CD1c-positive myeloid dendritic cell (primary cell): ENCODE data around the gene MBOAT1.
"Not testable (repeated sequence)": the region's sequence is repeated elsewhere in the genome, so short reads cannot be mapped to it uniquely, and the experiment has no call there.

Source experiments
- DNase-seq: peaks from one replicate; pipeline ENCODE4 v3.0.0-alpha.2; 2016; ENCODE audit errors: extremely low spot score

Gene MBOAT1, protein sequence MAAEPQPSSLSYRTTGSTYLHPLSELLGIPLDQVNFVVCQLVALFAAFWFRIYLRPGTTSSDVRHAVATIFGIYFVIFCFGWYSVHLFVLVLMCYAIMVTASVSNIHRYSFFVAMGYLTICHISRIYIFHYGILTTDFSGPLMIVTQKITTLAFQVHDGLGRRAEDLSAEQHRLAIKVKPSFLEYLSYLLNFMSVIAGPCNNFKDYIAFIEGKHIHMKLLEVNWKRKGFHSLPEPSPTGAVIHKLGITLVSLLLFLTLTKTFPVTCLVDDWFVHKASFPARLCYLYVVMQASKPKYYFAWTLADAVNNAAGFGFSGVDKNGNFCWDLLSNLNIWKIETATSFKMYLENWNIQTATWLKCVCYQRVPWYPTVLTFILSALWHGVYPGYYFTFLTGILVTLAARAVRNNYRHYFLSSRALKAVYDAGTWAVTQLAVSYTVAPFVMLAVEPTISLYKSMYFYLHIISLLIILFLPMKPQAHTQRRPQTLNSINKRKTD

GRCh38 chr6:20212392-20213111 is at the start of gene MBOAT1:
Gene MBOAT1, minus strand, starts transcription at chr6:20212469. Its CDS starts 235 bp downstream, at chr6:20212234.
- DNase-seq = peak; percentile 89

DNA sequence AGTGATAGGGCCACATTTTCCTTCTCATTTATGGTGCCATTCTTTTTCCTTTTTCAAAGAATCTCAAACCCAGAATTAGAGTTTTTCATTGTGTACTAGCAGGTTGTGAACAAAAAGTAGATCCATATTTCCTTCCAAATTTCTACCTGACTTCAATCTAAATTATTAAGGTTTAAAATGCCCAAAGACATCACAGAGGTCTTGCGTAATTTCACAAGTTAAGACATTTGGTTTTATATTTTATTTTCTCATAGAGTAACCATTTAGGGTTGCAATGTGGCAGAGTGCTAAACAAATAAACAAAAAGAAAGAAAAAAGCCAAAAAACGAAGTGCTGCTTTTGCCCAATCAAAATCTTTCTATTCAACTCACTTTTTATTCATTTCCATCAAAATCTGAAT is 49.4 kb upstream of the MBOAT1 start:
- DNase-seq = no peak

DNA sequence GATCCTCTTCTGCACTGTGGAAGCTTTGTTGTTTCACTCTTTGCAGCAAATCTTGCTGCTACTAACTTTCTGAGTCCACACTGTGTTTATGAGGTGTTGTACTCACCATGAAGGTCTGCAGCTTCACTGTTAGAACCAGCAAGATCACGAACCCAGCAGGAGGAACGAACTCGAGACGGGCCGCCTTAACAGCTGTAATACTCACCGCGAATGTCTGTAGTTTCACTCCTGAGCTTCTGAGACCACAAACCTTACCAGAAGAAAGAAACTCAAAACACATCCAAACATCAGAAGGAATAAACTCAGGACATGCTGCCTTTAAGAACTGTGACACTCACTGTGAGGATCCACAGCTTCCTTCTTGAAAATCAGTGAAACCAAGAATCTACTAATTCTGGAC is 48.1 kb upstream of the MBOAT1 start:
- DNase-seq = no peak

DNA sequence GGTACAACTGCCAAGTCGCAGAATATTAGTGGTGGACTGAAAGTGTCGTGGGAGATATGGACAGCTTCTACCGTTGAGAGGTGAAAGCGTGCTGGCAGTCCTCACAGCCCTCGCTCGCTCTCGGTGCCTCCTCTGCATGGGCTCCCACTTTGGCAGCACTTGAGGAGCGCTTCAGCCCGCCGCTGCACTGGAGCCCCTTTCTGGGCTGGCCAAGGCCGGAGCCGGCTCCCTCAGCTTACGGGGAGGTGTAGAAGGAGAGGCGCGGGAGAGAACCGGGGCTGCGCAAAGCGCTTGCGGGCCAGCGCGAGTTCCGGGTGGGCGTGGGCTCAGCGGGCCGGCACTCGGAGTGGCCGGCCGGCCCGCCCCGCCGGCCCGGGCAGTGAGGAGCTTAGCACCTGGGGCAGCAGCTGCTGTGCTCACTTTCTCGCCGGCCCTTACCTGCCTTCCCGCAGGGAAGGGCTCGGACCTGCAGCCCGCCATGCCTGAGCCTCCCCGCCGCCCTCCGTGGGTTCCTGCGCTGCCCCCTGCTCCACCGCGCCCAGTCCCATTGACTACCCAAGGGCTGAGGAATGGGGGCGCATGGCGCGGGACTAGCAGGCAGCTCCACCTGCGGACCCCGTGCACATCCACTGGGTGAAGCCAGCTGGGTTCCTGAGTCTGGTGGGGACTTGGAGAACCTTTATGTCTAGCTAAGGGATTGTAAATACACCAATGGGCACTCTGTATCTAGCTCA is 47.2 kb upstream of the MBOAT1 start:
- no peak for DNase-seq

- DNase-seq = no peak
Measured at GRCh38 chr6:20255428-20255827, 43.2 kb upstream of the MBOAT1 start.

GRCh38 chr6:20254295-20254694 is 42.0 kb upstream of the MBOAT1 start:
- no peak for DNase-seq

DNA sequence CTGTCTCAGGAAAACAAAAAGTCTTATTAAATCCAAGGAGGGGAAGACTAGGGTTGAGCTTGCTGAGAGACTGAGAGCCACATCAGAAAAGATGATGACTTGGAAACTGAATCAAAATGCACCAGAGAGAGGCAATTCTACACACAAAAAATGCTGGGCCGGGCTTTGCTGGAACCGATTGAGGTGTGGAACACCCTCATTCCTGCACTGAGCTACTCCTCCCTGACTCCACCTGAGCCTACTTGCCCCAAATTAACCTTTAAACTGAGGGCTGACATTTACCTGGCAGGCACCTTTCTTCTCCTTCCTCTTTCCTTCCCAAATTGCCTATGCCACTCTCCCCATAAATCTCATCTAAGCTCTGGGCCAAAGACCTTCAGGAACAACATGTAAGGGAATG is 40.8 kb upstream of the MBOAT1 start:
- DNase-seq = no peak

DNA sequence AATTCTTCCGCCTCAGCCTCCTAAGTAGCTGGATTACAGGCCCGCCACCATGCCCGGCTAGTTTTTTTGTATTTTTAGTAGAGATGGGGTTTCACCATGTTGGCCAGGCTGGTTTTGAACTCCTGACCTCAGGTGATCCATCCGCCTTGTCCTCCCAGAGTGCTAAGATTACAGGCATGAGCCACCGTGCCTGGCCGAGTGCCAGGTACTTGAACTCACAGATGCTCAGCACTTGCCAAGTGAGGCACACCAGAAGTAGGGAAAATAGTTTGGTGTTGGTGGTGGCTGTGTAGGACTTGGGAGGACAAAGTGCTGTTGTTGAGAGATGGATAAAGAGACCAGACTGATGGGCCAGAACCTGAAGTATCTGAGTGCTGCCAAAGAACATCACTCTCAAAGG is 40.0 kb upstream of the MBOAT1 start:
- no peak for DNase-seq

DNA sequence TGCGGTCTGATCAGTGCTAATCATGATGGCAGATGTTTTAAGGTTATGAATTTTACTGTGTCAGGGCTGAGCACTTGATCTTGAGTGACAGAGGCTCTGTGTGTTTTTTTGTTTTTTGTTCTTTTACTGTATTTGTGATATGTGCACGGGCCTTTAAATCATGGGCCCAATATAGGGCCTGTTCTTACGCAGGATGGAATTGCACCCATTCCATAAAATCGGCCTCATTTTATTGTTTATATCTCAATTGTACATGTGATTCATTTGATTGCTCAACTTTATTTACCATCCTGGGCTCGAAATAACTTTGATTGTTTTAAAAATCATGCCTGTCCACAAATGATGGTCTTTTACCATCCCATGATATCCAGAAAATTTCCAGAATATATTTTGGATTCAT is 39.3 kb upstream of the MBOAT1 start:
- DNase-seq = no peak

GRCh38 chr6:20246125-20246524 is 33.9 kb upstream of the MBOAT1 start:
- no peak for DNase-seq

DNA sequence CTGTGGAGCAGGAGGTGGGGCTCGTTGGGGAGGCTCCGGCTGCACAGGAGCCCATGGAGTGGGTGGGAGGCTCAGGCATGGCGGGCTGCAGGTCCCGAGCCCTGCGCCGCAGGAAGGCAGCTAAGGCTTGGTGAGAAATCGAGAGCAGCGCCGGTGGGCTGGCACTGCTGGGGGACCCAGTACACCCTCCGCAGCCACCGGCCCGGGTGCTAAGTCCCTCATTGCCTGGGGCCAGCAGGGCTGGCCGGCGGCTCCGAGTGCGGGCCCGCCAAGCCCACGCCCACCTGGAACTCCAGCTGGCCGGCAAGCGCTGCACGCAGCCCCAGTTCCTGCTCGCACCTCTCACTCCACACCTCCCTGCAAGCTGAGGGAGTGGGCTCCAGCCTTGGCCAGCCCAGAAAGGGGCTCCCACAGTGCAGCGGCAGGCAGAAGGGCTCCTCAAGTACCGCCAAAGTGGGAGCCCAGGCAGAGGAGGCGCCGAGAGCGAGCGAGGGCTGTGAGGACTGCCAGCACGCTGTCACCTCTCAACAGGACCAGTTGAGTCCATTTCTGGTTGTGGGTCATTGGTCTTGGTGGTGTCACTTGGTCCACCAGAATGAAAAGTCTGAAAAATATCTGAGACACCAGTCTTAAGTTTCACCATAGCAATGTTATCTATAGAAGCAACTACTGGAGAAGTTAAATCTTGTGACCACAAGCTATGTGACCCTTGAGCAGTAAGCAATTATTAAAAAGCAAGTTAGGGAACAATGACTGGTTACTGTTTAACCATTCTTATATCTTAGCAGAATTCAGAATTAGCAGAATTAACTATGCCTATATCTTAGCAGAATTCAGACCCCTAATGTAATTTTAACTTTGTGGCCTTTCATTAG is 32.8 kb upstream of the MBOAT1 start:
- not testable (repeated sequence) for DNase-seq

GRCh38 chr6:20243288-20243687 is 31.0 kb upstream of the MBOAT1 start:
- DNase-seq = no peak

DNA sequence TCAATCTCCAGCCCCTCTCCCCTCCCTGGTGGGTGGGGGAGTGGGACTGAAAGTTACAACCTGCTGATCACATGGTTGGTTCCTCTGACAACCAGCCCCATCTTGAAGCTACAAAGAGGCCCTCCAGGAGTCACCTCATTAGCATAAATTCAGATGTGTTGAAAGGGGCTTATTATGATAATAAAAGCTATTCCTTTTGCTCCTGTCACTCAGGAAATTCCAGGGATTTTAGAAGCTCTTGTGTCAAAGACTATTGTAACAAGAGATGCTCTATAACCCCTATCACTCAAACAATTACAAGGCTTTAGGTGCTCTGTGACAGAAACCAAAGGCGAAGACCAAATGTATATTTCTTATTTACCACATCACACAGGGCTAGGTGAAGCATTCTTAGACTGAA is 30.1 kb upstream of the MBOAT1 start:
- no peak for DNase-seq

DNA sequence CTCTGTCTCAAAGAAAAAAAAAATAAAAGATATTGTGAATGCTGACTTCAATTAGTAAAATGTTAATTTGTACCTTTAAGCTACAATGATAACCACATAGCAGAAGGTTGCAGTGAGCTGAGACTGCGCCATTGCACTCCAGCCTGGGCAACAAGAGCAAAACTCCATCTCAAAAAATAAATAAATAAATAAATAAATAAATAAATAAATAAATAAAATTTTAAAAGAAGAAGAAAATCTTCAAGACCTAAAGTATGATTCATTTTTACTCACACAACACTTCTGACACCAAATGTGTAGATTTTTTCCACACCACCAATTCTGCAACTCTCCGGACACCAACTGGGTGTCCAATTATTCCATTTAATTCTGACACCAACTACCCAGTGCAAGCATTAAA is 28.8 kb upstream of the MBOAT1 start:
- DNase-seq = no peak

DNA sequence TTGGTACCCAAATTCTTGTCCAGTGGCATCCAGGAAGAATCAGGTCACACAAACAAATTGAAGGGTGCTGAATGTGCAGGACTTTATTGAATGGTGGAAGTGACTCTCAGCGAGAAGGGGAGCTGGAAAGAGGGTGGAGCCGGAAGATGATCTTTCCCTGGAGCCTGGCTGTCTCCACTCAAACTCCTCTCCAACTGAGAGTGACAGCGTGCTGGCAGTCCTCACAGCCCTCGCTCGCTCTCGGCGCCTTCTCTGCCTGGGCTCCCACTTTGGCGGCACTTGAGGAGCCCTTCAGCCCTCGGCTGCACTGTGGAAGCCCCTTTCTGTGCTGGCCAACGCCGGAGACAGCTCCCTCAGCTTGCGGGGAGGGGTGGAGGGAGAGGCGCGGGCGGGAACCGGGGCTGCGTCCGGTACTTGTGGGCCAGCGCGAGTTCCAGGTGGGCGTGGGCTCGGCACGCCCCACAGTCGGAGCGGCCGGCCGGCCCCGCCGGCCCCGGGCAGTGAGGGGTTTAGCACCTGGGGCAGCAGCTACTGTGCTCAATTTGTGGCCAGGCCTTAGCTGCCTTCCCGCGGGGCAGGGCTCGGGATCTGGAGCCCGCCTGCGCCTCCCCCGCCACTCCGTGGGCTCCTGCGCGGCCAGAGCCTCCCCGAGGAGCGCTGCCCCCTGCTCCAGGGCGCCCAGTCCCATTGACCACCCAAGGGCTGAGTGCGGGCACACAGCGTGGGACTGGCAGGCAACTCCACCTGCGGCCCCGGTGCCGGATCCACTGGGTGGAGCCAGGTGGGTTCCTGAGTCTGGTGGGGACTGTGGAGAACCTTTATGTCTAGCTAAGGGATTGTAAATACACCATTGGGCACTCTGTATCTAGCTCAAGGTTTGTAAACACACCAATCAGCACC is 26.7 kb upstream of the MBOAT1 start:
- no peak for DNase-seq

- no peak for DNase-seq
Measured at GRCh38 chr6:20237677-20238460, 25.6 kb upstream of the MBOAT1 start.

- no peak for DNase-seq
Measured at GRCh38 chr6:20236909-20237600, 24.8 kb upstream of the MBOAT1 start.

DNA sequence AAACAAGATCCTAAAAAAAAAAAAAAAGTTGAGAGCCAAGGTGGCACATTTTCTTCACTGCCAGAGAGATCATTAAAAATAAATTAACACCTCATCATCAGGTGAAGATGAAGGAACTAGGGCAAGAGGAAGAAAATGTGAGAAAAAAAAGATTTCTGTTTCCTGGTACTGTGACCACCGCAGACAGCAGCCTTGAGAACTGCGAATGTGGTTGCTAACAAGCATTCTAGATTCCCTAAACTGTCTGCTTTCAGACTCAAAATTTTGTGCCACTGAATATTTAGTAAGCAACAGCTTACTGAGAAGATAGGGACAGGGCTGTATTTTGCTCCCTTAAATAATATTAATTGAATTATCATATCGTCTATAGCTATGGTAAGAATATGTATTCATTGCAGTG is 24.1 kb upstream of the MBOAT1 start:
- no peak for DNase-seq

GRCh38 chr6:20235041-20235440 is 22.8 kb upstream of the MBOAT1 start:
- no peak for DNase-seq
